HG03135 (cell line): ENCODE data around the gene CCDC154.
"Not testable (repeated sequence)": the region's sequence is repeated elsewhere in the genome, so short reads cannot be mapped to it uniquely, and the experiment has no call there.

ENCODE experiments used
- ATAC-seq: cut with Tn5 transposase; IDR thresholded peaks from one replicate; pipeline ENCODE4 v1.9.1; 2021; ENCODE audit warnings: mild to moderate bottlenecking, moderate library complexity; ENCODE audit not compliant: unreplicated experiment

Gene CCDC154

GRCh38 chr16:1474796-1475551 lies 30.6 kb upstream of the CCDC154 start, which contains the start of gene CLCN7:
Gene CLCN7 (minus strand): TSS chr16:1475028. CDS start chr16:1474974, 54 bp downstream.
- peak; percentile 86 for ATAC-seq

GRCh38 chr16:1474082-1474795 lies 29.9 kb upstream of the CCDC154 start:
- ATAC-seq: no peak

- no peak for ATAC-seq
Measured at GRCh38 chr16:1472974-1473373, 28.6 kb upstream of the CCDC154 start.

- no peak for ATAC-seq
Measured at GRCh38 chr16:1471569-1472194, 27.3 kb upstream of the CCDC154 start.

- no peak for ATAC-seq
Measured at GRCh38 chr16:1470481-1471251, 26.3 kb upstream of the CCDC154 start.

GRCh38 chr16:1469693-1470201 lies 25.4 kb upstream of the CCDC154 start:
- no peak for ATAC-seq

GRCh38 chr16:1469141-1469540 lies 24.8 kb upstream of the CCDC154 start:
- ATAC-seq: not testable (repeated sequence)

- no peak for ATAC-seq
Measured at GRCh38 chr16:1468426-1468810, 24.1 kb upstream of the CCDC154 start.

GRCh38 chr16:1466968-1467521 lies 22.7 kb upstream of the CCDC154 start:
- no peak for ATAC-seq

- ATAC-seq: no peak
Measured at GRCh38 chr16:1466054-1466453, 21.7 kb upstream of the CCDC154 start.

- ATAC-seq: no peak
Measured at GRCh38 chr16:1465567-1465915, 21.2 kb upstream of the CCDC154 start.

GRCh38 chr16:1464894-1465566 lies 20.7 kb upstream of the CCDC154 start:
- ATAC-seq: no peak

- no peak for ATAC-seq
Measured at GRCh38 chr16:1464196-1464893, 20.0 kb upstream of the CCDC154 start.

- no peak for ATAC-seq
Measured at GRCh38 chr16:1461146-1461545, 16.8 kb upstream of the CCDC154 start.

- no peak for ATAC-seq
Measured at GRCh38 chr16:1460602-1461138, 16.3 kb upstream of the CCDC154 start.

- no peak for ATAC-seq
Measured at GRCh38 chr16:1459967-1460366, 15.6 kb upstream of the CCDC154 start.

GRCh38 chr16:1458977-1459341 lies 14.6 kb upstream of the CCDC154 start:
- ATAC-seq: peak; percentile 51

- peak; percentile 22 for ATAC-seq
Measured at GRCh38 chr16:1458336-1458976, 14.1 kb upstream of the CCDC154 start.
